Endothelial cell of umbilical vein (primary cell): ENCODE measurements around the gene C12orf42. TPM values are rescaled to one million over a fixed set of nuclear protein-coding genes. Genes with fewer than 3 reads are reported as not detected.

Source experiments
- BruUV-seq: library from RNA; stranded (reverse); fragments of 400-500 nt; replicated peaks from 2 replicates; lab custom pipeline; 2021; lab: Mats Ljungman, UMichigan
- CTCF ChIA-PET: fragments of 300-600, 350-600 bp; sonication (Branson Sonifier 250); formaldehyde crosslinking; loops from one replicate; lab custom pipeline; 2021; ENCODE audit warnings: antibody characterized with exemption, inconsistent platforms; lab: Charles Lee
- POLR2A ChIA-PET: fragments of 300-600, 350-600 bp; sonication (Branson Sonifier 250); formaldehyde crosslinking; loops from one replicate; lab custom pipeline; 2021; ENCODE audit warnings: antibody characterized with exemption, inconsistent platforms; lab: Charles Lee
- DNase-seq: peaks from one replicate; pipeline ENCODE4 v3.0.0-alpha.2; 2011; ENCODE audit warnings: low read depth, low spot score
- FAIRE-seq: peaks from 2 replicates; lab custom pipeline; 2011; peaks lifted over from hg19 to GRCh38; lab: Jason Lieb, UNC
- H2AFZ ChIP-seq: 2 replicates; pipeline ENCODE4 v1.6.0; 2012; ENCODE audit warnings: low read depth, low read length, control low read depth, inconsistent platforms
- H3K27ac ChIP-seq: 2 replicates; pipeline ENCODE4 v1.5.1; 2011; ENCODE audit warnings: low read depth, mild to moderate bottlenecking, control low read depth, low read length, moderate library complexity; ENCODE audit not compliant: insufficient read depth
- H3K27me3 ChIP-seq, 2 experiments: 2 replicates each; pipeline versions ENCODE4 v1.6.0 to v1.6.1; 2011; ENCODE audit warnings: low read length in 2 of 2, mixed read lengths in 1 of 2; ENCODE audit not compliant: control insufficient read depth in 2 of 2, insufficient read depth in 2 of 2
- H3K36me3 ChIP-seq, 2 experiments: 2 replicates in 1 of 2; 3 replicates in 1 of 2; pipeline ENCODE4 v1.5.1; 2011; ENCODE audit warnings: low read length in 2 of 2, mild to moderate bottlenecking in 1 of 2, moderate library complexity in 1 of 2; ENCODE audit not compliant: control insufficient read depth in 2 of 2, insufficient read depth in 2 of 2; ENCODE audit errors: extremely low read depth in 1 of 2
- H3K4me1 ChIP-seq: 3 replicates; pipeline ENCODE4 v1.5.1; 2011; ENCODE audit warnings: mild to moderate bottlenecking, low read length; ENCODE audit not compliant: control insufficient read depth, insufficient read depth; ENCODE audit errors: extremely low read depth
- H3K4me2 ChIP-seq: 2 replicates; pipeline ENCODE4 v1.6.1; 2011; ENCODE audit warnings: low read length, control low read depth, mixed read lengths; ENCODE audit not compliant: insufficient read depth
- H3K4me3 ChIP-seq, 3 experiments: fragments of 200-600 bp in 1 of 3; sonication (generic), shearing (Covaris generic) in 1 of 3; replicated peaks in 1 of 3; 2 replicates each; pipeline ENCODE4 v1.5.1; 2011 to 2016; ENCODE audit warnings: control low read depth in 3 of 3, low read length in 3 of 3, mild to moderate bottlenecking in 2 of 3, inconsistent platforms in 1 of 3, low read depth in 1 of 3, moderate library complexity in 1 of 3; ENCODE audit not compliant: insufficient read depth in 1 of 3
- H3K79me2 ChIP-seq: 2 replicates; pipeline ENCODE4 v1.6.0; 2012; ENCODE audit warnings: low read length, inconsistent platforms; ENCODE audit not compliant: control insufficient read depth, insufficient read depth
- H3K9ac ChIP-seq: replicated peaks from 2 replicates; pipeline ENCODE3; 2011; ENCODE audit warnings: low read length, control low read depth; ENCODE audit not compliant: insufficient read depth; ENCODE audit errors: extremely low read depth
- H3K9me1 ChIP-seq: replicated peaks from 3 replicates; pipeline ENCODE4 v1.6.0; 2011; ENCODE audit warnings: mild to moderate bottlenecking, low read length; ENCODE audit not compliant: control insufficient read depth, insufficient read depth; ENCODE audit errors: extremely low read depth
- H3K9me3 ChIP-seq: replicated peaks from 2 replicates; pipeline ENCODE4 v1.5.1; 2012; ENCODE audit warnings: low read length, inconsistent platforms; ENCODE audit not compliant: control insufficient read depth, insufficient read depth
- H4K20me1 ChIP-seq: replicated peaks from 2 replicates; pipeline ENCODE3; 2011; ENCODE audit warnings: mild to moderate bottlenecking, low read length; ENCODE audit not compliant: control insufficient read depth, insufficient read depth; ENCODE audit errors: extremely low read depth
- CTCF ChIP-seq, 2 donors: IDR thresholded peaks; 1 replicate in 1 of 2; 2 replicates in 1 of 2; pipeline ENCODE4 v1.5.1; 2011; ENCODE audit warnings: low read length in 2 of 2, mild to moderate bottlenecking in 2 of 2, moderate library complexity in 2 of 2, control low read depth in 1 of 2, inconsistent platforms in 1 of 2, low read depth in 1 of 2; ENCODE audit not compliant: insufficient read depth in 1 of 2; ENCODE audit errors: extremely low read depth in 1 of 2
- EZH2 ChIP-seq: IDR thresholded peaks from 2 replicates; pipeline ENCODE4 v1.6.1; 2012; ENCODE audit warnings: borderline replicate concordance, low read depth, mild to moderate bottlenecking, moderate library complexity, low read length, inconsistent platforms; ENCODE audit not compliant: severe bottlenecking
- FOS ChIP-seq: IDR thresholded peaks from 2 replicates; pipeline ENCODE4 v1.6.1; 2011; ENCODE audit warnings: mild to moderate bottlenecking, low read length, moderate library complexity, borderline replicate concordance; ENCODE audit not compliant: insufficient read depth
- GATA2 ChIP-seq: IDR thresholded peaks from 2 replicates; pipeline ENCODE4 v1.7.0; 2011; ENCODE audit warnings: low read depth, mild to moderate bottlenecking, moderate library complexity, mixed read lengths, low read length; ENCODE audit not compliant: insufficient read length, insufficient read depth
- JUN ChIP-seq: IDR thresholded peaks from 2 replicates; pipeline ENCODE4 v1.6.1; 2011; ENCODE audit warnings: borderline replicate concordance, low read depth; ENCODE audit not compliant: insufficient read length, insufficient read depth
- MAX ChIP-seq: IDR thresholded peaks from 2 replicates; pipeline ENCODE4 v1.6.1; 2011; ENCODE audit not compliant: insufficient read depth, insufficient read length
- MYC ChIP-seq: IDR thresholded peaks from one replicate; pipeline ENCODE4 v1.6.1; 2011; ENCODE audit warnings: mild to moderate bottlenecking, low read depth, low read length
- POLR2A ChIP-seq: IDR thresholded peaks from 2 replicates; pipeline ENCODE4 v1.6.1; 2012; ENCODE audit warnings: low read depth, mild to moderate bottlenecking, control low read depth, low read length
- POLR2AphosphoS5 ChIP-seq: IDR thresholded peaks from 2 replicates; pipeline ENCODE4 v1.6.1; 2012; ENCODE audit warnings: low read depth, mild to moderate bottlenecking, control low read depth, low read length, moderate library complexity; ENCODE audit not compliant: insufficient read depth
- dilution Hi-C: fragments of 300-500 bp; cut with MboI; formaldehyde crosslinking; loops from one replicate; pipeline ENCODE4 v1.15.0; 2019; ENCODE audit warnings: low sequenced_read_pairs; ENCODE audit not compliant: extremely low pct_ligation_motif_present
- intact Hi-C: fragments of 100-400 bp; cut with micrococcal nuclease; formaldehyde crosslinking; loops from one replicate; pipeline ENCODE4 v1.10.0; 2022
- polyA plus RNA-seq, 4 experiments: library from polyadenylated mRNA; depleted of rRNA in 3 of 4; stranded (reverse) in 3 of 4; unstranded in 1 of 4; fragments of >200 nt; gene quantifications; 2 replicates each; pipeline versions ENCODE4 v1.2.1 to v1.2.3, GENCODE V29; 2011 to 2012; ENCODE audit warnings: missing spikeins in 1 of 4
- total RNA-seq: library from RNA; stranded (reverse); gene quantifications from 2 replicates; pipeline ENCODE4 v1.2.3, GENCODE V29; 2021

Gene C12orf42
- total and polyA plus RNA-seq, 2 donors (not counting 3 experiments of a cell fraction or from before 2014, with no cell fraction given) = not detected

GRCh38 chr12:103421402-103421801 lies 74.4 kb downstream of the C12orf42 start:
- Histone ChIP-seq H3K4me3 (no peak overlapping the region), H3K4me1 (no peaks in the 10 kb centered on the region), H3K9me3 (peaks cover 2% of the 10 kb centered on the region), H3K9me1 (no peaks in the 10 kb centered on the region), H3K27me3 (no peaks in the 10 kb centered on the region), H3K4me2 (no peak overlapping the region), H2AFZ (no peak overlapping the region), H4K20me1 (no peaks in the 10 kb centered on the region), H3K9ac (no peak overlapping the region), H3K79me2 (no peaks in the 10 kb centered on the region), H3K27ac (no peak overlapping the region), H3K36me3 (no peaks in the 10 kb centered on the region)
- dilution Hi-C loops (no loop called here), intact Hi-C loops (no loop called here)
- no TSS peak for BruUV-seq
- no peak for DNase-seq
- ChIA-PET CTCF (no interaction called here), POLR2A (no interaction called here)
- TF ChIP-seq JUN (no peak), CTCF (IDR thresholded peaks at IDR 0.05; ENCODE audit: extremely low read depth in 1 of 2, insufficient read depth in 1 of 2, low read depth in 1 of 2, low read length in 2 of 2) (no peak), GATA2 (no peak), POLR2AphosphoS5 (no peak), FOS (no peak), MAX (no peak), EZH2 (no peak), POLR2A (no peak), MYC (no peak)
- no peak for FAIRE-seq
